GM12878 (cell line): Measurements from ENCODE around the gene ZBTB7B. TPM values are rescaled to one million over a fixed set of nuclear protein-coding genes. Genes with fewer than 3 reads are reported as not detected.

ENCODE experiments used
- BHLHE40 ChIP-seq, 2 experiments: fragments of 450-650 bp in 1 of 2; IDR thresholded peaks; 2 replicates each; pipeline ENCODE4 v1.6.1; 2011 to 2017; ENCODE audit warnings: low read depth in 2 of 2, borderline replicate concordance in 1 of 2, improper control_type of control experiment in 1 of 2, low read length in 1 of 2, mild to moderate bottlenecking in 1 of 2
- CBFB ChIP-seq: IDR thresholded peaks from 2 replicates; pipeline ENCODE4 v1.6.1; 2016; ENCODE audit warnings: antibody characterized with exemption, low read depth
- DPF2 ChIP-seq: fragments of 450-650 bp; IDR thresholded peaks from 2 replicates; pipeline ENCODE4 v1.6.1; 2017; ENCODE audit warnings: mild to moderate bottlenecking
- MEF2A ChIP-seq: IDR thresholded peaks from 2 replicates; pipeline ENCODE4 v1.6.1; 2011; ENCODE audit warnings: low read depth, mild to moderate bottlenecking, low read length, moderate library complexity; ENCODE audit not compliant: insufficient read depth
- NFXL1 ChIP-seq: fragments of 450-650 bp; IDR thresholded peaks from 2 replicates; pipeline ENCODE4 v1.6.1; 2017; ENCODE audit warnings: antibody characterized with exemption, mild to moderate bottlenecking, borderline replicate concordance
- POU2F2 ChIP-seq: IDR thresholded peaks from 3 replicates; pipeline ENCODE4 v1.6.1; 2011; ENCODE audit warnings: low read depth, mild to moderate bottlenecking, low read length, borderline replicate concordance
- RAD21 ChIP-seq: IDR thresholded peaks from 2 replicates; pipeline ENCODE4 v1.6.1; 2011; ENCODE audit warnings: mild to moderate bottlenecking, low read depth, low read length, moderate library complexity; ENCODE audit not compliant: insufficient read depth
- RB1 ChIP-seq: fragments of 450-650 bp; formaldehyde crosslinking; IDR thresholded peaks from 2 replicates; pipeline ENCODE4 v1.6.1; 2017; ENCODE audit warnings: mild to moderate bottlenecking, borderline replicate concordance
- RELA ChIP-seq: fragments of 450-650 bp; IDR thresholded peaks from 2 replicates; pipeline ENCODE4 v1.8.0; 2014; ENCODE audit warnings: borderline replicate concordance; ENCODE audit not compliant: partially characterized antibody
- SUPT20H ChIP-seq: IDR thresholded peaks from 2 replicates; pipeline ENCODE4 v1.6.1; 2011; ENCODE audit warnings: low read depth, mild to moderate bottlenecking, low read length, moderate library complexity, borderline replicate concordance; ENCODE audit not compliant: control insufficient read depth
- YBX1 ChIP-seq: fragments of 450-650 bp; IDR thresholded peaks from 2 replicates; pipeline ENCODE4 v1.6.1; 2016; ENCODE audit warnings: antibody characterized with exemption
- polyA plus RNA-seq, 11 experiments: library from polyadenylated mRNA; depleted of rRNA in 4 of 11; unstranded in 6 of 11; stranded (reverse) in 5 of 11; fragments of >200 nt; fragmentation: Nextera tagmentation in 4 of 11; fragmentation: Illumina TruSeq in 1 of 11; extraction: Ambion mirVana in 4 of 11; extraction: Trizol in 1 of 11; gene quantifications; 1 replicate in 1 of 11; 2 replicates in 10 of 11; pipeline versions ENCODE4 v1.2.1 to v1.2.3, GENCODE V29; 2011 to 2016; ENCODE audit warnings: inconsistent platforms in 2 of 11, missing spikeins in 2 of 11, low read depth in 1 of 11
- total RNA-seq, 4 experiments: library from RNA; depleted of rRNA in 3 of 4; stranded (reverse); fragments of >200 nt in 3 of 4; fragmentation: Illumina TruSeq in 1 of 4; extraction: Trizol in 1 of 4; gene quantifications; 2 replicates each; pipeline versions ENCODE4 v1.2.1 to v1.2.3, GENCODE V29; 2013 to 2021
- TF ChIP-seq, protein P1 (sequence below): IDR thresholded peaks from 2 replicates; pipeline ENCODE4 v1.6.1; 2011; ENCODE audit warnings: borderline replicate concordance, low read depth, mild to moderate bottlenecking, moderate library complexity, low read length; ENCODE audit not compliant: insufficient read depth, poor library complexity, severe bottlenecking
- TF ChIP-seq, protein P2 (sequence below): IDR thresholded peaks from 2 replicates; pipeline ENCODE4 v1.6.1; 2012; ENCODE audit warnings: low read depth, low read length, improper control_type of control experiment

Gene ZBTB7B
- total and polyA plus RNA-seq, 10 of the 15 experiments (the other 5 are each of a cell fraction or from before 2014, with no cell fraction given): 0.11 to 44.9 (median 11.3) TPM

DNA sequence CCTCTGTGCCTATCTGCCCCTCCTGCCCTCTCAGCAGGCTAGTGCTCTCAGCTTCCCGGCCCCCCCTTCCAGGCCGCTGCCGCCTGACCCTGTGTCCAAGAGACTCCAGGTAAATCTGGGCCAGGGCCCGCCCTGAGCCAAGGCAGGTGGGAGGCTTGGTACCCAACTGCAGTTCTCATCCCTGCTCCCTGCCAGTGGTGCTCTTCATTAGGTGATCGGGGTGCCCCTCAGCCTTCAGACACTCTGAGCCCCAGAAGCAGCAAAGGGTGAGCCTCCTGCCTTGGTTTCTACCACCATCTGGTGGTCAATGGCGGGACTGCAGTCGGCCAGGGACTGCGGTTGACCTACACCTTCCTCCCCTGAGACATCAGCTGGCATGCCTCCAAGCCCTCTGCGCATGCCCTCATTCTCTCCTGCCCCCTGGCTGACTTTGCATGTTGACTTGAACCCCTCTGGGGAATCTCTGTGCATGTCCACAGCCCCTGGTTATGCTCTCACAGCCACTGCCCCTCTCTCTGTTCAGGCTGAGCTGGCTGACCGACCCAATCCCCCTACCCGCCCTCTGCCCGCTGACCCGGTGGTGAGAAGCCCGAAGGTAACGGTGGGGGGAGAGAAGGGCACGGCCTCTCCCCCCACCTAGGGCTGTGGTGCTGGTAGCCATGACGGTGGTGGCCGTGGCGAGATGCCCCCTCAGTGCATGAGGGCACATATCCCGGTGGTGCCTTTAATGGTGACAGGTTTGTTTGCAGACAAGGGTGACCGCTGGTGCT is 59.0 kb downstream of the ZBTB7B start (continued):
- peak; percentile 43 to 58; a peak in 2 of 4 replicates for TF ChIP-seq BHLHE40 (IDR thresholded peaks at IDR 0.05; ENCODE audit: borderline replicate concordance in 1 of 2, low read depth in 2 of 2, low read length in 1 of 2)
- TF ChIP-seq RAD21: peak; percentile 95
- no peak for TF ChIP-seq RELA
- TF ChIP-seq, protein P1, sequence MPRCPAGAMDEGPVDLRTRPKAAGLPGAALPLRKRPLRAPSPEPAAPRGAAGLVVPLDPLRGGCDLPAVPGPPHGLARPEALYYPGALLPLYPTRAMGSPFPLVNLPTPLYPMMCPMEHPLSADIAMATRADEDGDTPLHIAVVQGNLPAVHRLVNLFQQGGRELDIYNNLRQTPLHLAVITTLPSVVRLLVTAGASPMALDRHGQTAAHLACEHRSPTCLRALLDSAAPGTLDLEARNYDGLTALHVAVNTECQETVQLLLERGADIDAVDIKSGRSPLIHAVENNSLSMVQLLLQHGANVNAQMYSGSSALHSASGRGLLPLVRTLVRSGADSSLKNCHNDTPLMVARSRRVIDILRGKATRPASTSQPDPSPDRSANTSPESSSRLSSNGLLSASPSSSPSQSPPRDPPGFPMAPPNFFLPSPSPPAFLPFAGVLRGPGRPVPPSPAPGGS: no peak
- peak; percentile 80; the same call in 1 of the 3 replicates for TF ChIP-seq POU2F2
- TF ChIP-seq SUPT20H: no peak
- peak; percentile 88; the same call in 1 of the 2 replicates for TF ChIP-seq RB1
- peak; percentile 39; the same call in 1 of the 2 replicates for TF ChIP-seq DPF2
- TF ChIP-seq MEF2A: no peak
- 0 out of 2 replicates have a peak, but pooled peaks have one; percentile 40 for TF ChIP-seq YBX1
- TF ChIP-seq, protein P2, sequence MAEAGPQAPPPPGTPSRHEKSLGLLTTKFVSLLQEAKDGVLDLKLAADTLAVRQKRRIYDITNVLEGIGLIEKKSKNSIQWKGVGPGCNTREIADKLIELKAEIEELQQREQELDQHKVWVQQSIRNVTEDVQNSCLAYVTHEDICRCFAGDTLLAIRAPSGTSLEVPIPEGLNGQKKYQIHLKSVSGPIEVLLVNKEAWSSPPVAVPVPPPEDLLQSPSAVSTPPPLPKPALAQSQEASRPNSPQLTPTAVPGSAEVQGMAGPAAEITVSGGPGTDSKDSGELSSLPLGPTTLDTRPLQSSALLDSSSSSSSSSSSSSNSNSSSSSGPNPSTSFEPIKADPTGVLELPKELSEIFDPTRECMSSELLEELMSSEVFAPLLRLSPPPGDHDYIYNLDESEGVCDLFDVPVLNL: no peak
- no peak for TF ChIP-seq NFXL1
- peak; percentile 83; the same call in 1 of the 2 replicates for TF ChIP-seq CBFB
- TF ChIP-seq, all 136 proteins: peak for 37
